Cardiac muscle cell (in vitro differentiated cells and primary cell): ENCODE data around the gene FAM89B. TPM values are rescaled to one million over a fixed set of nuclear protein-coding genes. Genes with fewer than 3 reads are reported as not detected.

Experiments used
- DNase-seq, 2 donors: peaks; one replicate each; pipeline versions ENCODE4 v3.0.0 to v3.0.0-alpha.2; 2010 to 2017; ENCODE audit warnings: low read depth in 1 of 2, low spot score in 1 of 2
- H3K27ac ChIP-seq: fragments of 200-600 bp; sonication (generic); 2 replicates; pipeline ENCODE4 v1.5.1; 2016
- H3K27me3 ChIP-seq: fragments of 200-600 bp; sonication (generic); 2 replicates; pipeline ENCODE4 v1.6.0; 2016; ENCODE audit warnings: control low read depth
- H3K36me3 ChIP-seq: fragments of 200-600 bp; sonication (generic); 2 replicates; pipeline ENCODE4 v1.5.1; 2016; ENCODE audit warnings: control low read depth
- H3K4me1 ChIP-seq: fragments of 200-600 bp; sonication (generic); 2 replicates; pipeline ENCODE4 v1.8.1; 2017; ENCODE audit warnings: low read depth, mild to moderate bottlenecking, mixed run types
- H3K4me3 ChIP-seq: fragments of 200-600 bp; sonication (generic); 2 replicates; pipeline ENCODE4 v1.5.1; 2016; ENCODE audit warnings: mild to moderate bottlenecking
- H3K9me3 ChIP-seq: fragments of 200-600 bp; sonication (generic); 2 replicates; pipeline ENCODE4 v1.5.1; 2017; ENCODE audit warnings: low read depth, mild to moderate bottlenecking, control low read depth
- polyA plus RNA-seq: library from polyadenylated mRNA; unstranded; fragments of >200 nt; fragmentation: Nextera tagmentation; extraction: Ambion mirVana; gene quantifications from 2 replicates; pipeline ENCODE4 v1.2.1, GENCODE V29; 2016
- total RNA-seq: library from RNA; depleted of rRNA; stranded (reverse); fragments of >200 nt; gene quantifications from 2 replicates; pipeline ENCODE4 v1.2.3, GENCODE V29; 2016
- TF ChIP-seq, protein P1 (sequence below): IDR thresholded peaks from 2 replicates; pipeline ENCODE4 v1.5.1; 2012; ENCODE audit warnings: low read depth, mild to moderate bottlenecking, low read length

The FAM89B gene
- total and polyA plus RNA-seq, 2 experiments from 2014 or later, result 42.9 to 132 TPM

DNA sequence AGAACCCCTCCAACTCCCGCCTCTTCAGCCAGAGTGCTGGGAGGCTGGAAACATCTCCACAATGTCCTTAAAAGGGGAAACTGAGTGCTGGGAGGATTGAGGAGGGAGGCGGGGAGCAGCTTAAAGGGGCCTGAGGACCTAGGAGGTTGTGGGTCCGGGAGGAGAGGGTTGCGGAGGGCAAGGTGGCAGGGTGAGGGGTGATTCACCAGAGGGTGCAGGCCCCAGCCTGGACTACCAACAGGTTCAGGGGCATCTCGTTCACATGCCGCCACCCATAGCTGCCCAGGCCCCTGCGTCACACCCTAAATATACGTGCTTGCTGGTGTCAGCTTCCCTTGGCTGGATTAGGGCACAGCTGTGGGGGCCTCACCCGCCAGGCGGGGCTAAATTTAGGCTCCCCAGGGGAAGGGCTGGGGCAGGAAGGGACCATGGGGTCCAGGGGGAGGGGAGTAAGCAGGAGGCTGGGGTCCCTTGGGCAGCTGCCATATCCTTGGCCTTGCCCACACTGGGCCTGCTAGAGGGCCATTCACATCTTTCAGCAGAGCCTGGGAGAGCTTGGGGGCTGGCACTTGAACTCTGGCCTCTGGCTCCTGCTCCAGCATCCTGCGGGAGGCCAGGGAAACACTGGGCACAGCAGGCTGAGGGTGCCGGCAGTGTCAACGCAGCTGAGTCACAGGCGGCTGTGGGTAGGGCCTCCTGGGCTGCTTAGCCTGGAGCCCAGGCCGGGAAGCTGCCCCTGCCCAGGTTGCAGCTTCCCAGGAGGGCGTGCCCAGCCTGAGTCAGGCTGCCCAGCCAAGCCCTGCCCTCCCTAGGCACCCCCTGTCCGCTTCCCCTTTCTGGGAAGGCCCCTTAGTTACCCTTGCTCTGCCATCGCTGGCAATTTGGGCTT is 4.8 kb downstream of the FAM89B start:
- peak in 1 of 2 donors; percentile 51 for DNase-seq
- TF ChIP-seq, protein P1, sequence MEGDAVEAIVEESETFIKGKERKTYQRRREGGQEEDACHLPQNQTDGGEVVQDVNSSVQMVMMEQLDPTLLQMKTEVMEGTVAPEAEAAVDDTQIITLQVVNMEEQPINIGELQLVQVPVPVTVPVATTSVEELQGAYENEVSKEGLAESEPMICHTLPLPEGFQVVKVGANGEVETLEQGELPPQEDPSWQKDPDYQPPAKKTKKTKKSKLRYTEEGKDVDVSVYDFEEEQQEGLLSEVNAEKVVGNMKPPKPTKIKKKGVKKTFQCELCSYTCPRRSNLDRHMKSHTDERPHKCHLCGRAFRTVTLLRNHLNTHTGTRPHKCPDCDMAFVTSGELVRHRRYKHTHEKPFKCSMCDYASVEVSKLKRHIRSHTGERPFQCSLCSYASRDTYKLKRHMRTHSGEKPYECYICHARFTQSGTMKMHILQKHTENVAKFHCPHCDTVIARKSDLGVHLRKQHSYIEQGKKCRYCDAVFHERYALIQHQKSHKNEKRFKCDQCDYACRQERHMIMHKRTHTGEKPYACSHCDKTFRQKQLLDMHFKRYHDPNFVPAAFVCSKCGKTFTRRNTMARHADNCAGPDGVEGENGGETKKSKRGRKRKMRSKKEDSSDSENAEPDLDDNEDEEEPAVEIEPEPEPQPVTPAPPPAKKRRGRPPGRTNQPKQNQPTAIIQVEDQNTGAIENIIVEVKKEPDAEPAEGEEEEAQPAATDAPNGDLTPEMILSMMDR, result no peak
- Histone ChIP-seq H3K36me3 (no peaks in the 10 kb centered on the region), H3K4me3 (no peak overlapping the region), H3K27ac (no peak overlapping the region), H3K27me3 (peaks cover 11% of the 10 kb centered on the region), H3K4me1 (peaks cover 15% of the 10 kb centered on the region), H3K9me3 (no peaks in the 10 kb centered on the region)

DNA sequence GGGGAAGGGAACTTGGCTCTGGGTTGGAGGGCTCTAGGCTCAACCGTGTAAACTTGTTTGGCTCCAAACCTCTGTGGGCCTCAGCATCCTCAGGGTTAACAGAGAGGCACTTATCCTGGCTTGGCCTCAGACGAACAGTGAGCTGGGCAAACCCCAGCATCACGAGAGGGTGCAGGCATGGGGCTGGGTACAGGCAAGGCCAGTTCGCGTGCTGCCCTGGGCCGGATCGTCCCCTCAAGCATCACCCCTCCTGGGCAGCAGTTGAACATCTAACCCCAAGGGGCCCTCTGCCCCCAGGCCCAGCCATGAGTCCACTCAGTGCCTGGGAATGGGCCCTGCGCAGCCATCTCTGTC is 5.4 kb downstream of the FAM89B start:
- peaks cover 15% of the 10 kb centered on the region for H3K4me1 ChIP-seq

DNA sequence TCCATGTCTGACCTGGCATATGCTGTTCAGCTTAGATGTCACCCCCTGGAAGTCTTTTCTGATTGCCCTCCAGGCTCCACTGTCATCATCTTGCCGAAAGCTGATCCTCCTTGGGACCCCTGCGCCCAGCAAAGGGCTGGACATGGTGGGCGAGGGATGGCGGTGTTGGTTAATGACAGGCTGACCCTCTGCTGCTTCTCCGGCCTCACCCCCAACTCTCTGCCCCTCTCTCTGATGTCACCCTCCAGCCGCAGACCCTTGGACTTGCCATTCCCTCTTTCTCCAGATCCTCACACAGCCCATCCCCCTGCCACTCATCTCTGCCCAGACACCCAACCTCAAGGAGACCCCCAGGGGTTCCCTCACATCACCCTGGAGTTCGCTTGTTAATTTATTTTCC is 5.8 kb downstream of the FAM89B start:
- TF ChIP-seq, protein P1, result no peak
- no peak overlapping the region for H3K27ac ChIP-seq
- H3K4me1 ChIP-seq, result peaks cover 15% of the 10 kb centered on the region
- peaks cover 21% of the 10 kb centered on the region for H3K27me3 ChIP-seq
- H3K36me3 ChIP-seq, result no peaks in the 10 kb centered on the region
- no peak for DNase-seq
- no peaks in the 10 kb centered on the region for H3K9me3 ChIP-seq
- H3K4me3 ChIP-seq, result no peak overlapping the region

More for the DNA sequence above, 5.4 kb downstream of the FAM89B start:
- TF ChIP-seq, protein P1, result no peak
- DNase-seq, result no peak
- Histone ChIP-seq H3K27me3 (peaks cover 17% of the 10 kb centered on the region), H3K4me3 (no peak overlapping the region), H3K27ac (no peak overlapping the region), H3K36me3 (no peaks in the 10 kb centered on the region), H3K9me3 (no peaks in the 10 kb centered on the region)

DNA sequence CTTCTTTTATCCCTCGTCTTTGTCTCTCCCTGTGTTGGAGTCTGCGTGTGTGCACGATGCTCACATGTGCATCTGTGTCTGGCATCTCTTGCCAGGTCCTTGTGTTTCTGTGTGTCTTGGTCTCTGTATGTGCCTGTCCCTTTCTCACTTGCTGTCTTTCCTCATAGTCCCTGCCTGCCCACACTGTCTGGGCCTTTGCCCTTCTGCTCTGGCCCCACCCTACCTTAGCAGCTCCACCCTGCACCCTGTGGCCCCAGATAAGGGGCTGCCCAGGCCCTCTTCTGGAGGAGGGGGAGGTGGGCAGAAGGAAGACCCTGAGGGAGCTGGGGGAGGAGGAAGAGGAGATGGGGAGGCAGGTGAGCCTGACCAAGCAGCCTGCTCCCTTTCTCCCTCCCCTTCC is 6.3 kb downstream of the FAM89B start:
- Histone ChIP-seq H3K9me3 (no peaks in the 10 kb centered on the region), H3K4me3 (no peak overlapping the region), H3K4me1 (peaks cover 15% of the 10 kb centered on the region), H3K27ac (no peak overlapping the region), H3K36me3 (no peaks in the 10 kb centered on the region), H3K27me3 (peaks cover 27% of the 10 kb centered on the region)
- TF ChIP-seq, protein P1, result no peak
- DNase-seq, result no peak

DNA sequence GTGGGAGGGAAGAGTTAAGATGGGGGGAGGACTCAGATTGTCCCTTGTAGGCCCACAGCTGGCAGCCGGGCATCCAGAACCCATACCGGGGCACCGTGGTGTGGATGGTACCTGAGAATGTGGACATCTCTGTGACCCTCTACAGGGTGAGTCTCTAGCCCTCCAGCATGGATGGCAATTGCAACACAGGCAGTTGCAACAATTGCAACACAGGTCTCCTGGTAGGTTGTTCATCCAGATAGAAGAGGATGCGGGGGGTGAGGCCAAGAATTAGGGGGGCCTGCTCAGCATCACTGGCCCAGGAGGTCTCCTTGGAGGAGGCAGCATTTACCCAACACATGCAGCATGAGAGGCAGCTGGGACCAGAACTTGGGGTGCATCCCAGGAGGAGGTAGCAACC is 7.0 kb downstream of the FAM89B start:
- DNase-seq, result no peak
- Histone ChIP-seq H3K27ac (no peak overlapping the region), H3K27me3 (peaks cover 33% of the 10 kb centered on the region), H3K4me3 (no peak overlapping the region), H3K4me1 (peaks cover 13% of the 10 kb centered on the region), H3K36me3 (no peaks in the 10 kb centered on the region), H3K9me3 (no peaks in the 10 kb centered on the region)
- TF ChIP-seq, protein P1, result no peak
